Measurements from ENCODE around the gene ZMYND10.

ZMYND10 gene

GRCh38 chr3:50294089-50294488, 51.4 kb downstream of the ZMYND10 start:
- H3K9me3 ChIP-seq (ENCODE audit: control insufficient read depth, low read length), result no peaks in the 10 kb centered on the region
- no peaks in the 10 kb centered on the region for H3K27me3 ChIP-seq (ENCODE audit: control insufficient read depth, insufficient read depth, low read length)
- no peak overlapping the region for H3K4me2 ChIP-seq (ENCODE audit: low read length)
- H3K36me3 ChIP-seq (ENCODE audit: control insufficient read depth, insufficient read depth, low read length), result no peaks in the 10 kb centered on the region
- peaks cover 5% of the 10 kb centered on the region for H3K79me2 ChIP-seq
- H3K4me1 ChIP-seq, result peaks cover 17% of the 10 kb centered on the region
- H3K4me3 ChIP-seq (ENCODE audit: low read depth, low read length), result no peak overlapping the region
- TF ChIP-seq, protein P1, sequence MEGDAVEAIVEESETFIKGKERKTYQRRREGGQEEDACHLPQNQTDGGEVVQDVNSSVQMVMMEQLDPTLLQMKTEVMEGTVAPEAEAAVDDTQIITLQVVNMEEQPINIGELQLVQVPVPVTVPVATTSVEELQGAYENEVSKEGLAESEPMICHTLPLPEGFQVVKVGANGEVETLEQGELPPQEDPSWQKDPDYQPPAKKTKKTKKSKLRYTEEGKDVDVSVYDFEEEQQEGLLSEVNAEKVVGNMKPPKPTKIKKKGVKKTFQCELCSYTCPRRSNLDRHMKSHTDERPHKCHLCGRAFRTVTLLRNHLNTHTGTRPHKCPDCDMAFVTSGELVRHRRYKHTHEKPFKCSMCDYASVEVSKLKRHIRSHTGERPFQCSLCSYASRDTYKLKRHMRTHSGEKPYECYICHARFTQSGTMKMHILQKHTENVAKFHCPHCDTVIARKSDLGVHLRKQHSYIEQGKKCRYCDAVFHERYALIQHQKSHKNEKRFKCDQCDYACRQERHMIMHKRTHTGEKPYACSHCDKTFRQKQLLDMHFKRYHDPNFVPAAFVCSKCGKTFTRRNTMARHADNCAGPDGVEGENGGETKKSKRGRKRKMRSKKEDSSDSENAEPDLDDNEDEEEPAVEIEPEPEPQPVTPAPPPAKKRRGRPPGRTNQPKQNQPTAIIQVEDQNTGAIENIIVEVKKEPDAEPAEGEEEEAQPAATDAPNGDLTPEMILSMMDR (IDR thresholded peaks at IDR 0.05), result no peak
- no peak overlapping the region for H3K27ac ChIP-seq
- no peak overlapping the region for H2AFZ ChIP-seq
- H3K9ac ChIP-seq, result no peak overlapping the region

- Histone ChIP-seq H3K4me3 (ENCODE audit: low read depth, low read length) (no peak overlapping the region), H3K9ac (no peak overlapping the region)
- TF ChIP-seq, protein P1 (IDR thresholded peaks at IDR 0.05), result no peak
Observed at GRCh38 chr3:50293079-50293801, 52.3 kb downstream of the ZMYND10 start.

DNA sequence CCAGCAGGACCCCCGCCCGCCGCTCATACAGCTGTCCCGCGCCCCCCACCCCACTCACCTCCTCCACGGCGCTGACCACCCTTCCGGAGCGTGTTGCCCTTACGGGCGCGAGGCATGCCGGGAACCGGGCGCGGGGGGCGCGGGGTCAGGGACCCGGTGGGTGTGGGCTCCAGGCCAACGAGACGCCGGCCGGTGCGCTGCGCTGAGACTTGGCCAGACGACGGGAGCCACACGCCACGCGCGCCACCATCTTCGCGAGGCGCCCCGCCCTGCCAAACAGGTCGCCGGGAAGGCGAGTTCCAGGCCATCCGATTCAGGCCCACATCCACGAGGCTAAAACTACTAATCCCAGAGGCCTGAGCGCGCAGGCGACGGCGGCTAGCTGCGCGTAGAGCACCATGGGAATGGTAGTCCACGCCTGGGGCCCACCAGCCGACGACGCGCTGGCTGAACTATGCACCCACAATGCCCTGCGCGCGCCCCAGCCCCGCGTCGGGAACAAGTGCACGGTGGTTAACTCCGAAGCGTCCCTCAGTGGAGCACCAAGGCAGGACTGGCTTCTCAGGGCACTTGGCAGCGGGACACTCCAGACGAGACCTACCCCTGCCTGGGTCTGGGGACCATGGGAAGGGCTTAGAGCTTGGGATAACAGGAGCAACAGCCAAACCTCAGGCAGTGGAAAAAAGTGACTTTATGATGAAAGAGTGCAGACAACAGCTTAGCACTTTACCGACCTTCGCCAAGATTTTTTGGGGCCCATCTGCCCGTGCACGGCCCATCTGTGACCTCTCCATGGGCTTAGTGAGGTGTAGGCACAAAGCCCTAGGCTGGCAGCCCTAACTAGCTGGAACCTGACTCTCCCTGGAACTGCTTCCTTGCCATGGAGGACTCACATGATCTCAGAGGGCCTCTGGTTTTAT, 53.1 kb downstream of the ZMYND10 start, which contains the start of gene IFRD2:
Gene IFRD2 (minus strand): TSS at position 271 of the 920 bp plus-strand sequence. CDS start 155 bp downstream, at position 116.
- TF ChIP-seq, protein P1 (IDR thresholded peaks at IDR 0.05), result peak; percentile 5
- H2AFZ ChIP-seq, result peak within 1 kb of the TSS; percentile 86
- H3K4me1 ChIP-seq, result peaks cover 7% of the 10 kb centered on the region
- peak within 1 kb of the TSS; percentile 98 for H3K4me2 ChIP-seq (ENCODE audit: low read length)
- peak within 1 kb of the TSS; percentile 45 for H3K27ac ChIP-seq
- peak within 1 kb of the TSS; percentile 64 for H3K9ac ChIP-seq
- H3K79me2 ChIP-seq, result peaks cover 5% of the 10 kb centered on the region
- H3K27me3 ChIP-seq (ENCODE audit: control insufficient read depth, insufficient read depth, low read length), result no peaks in the 10 kb centered on the region
- peak within 1 kb of the TSS; percentile 91 for H3K4me3 ChIP-seq (ENCODE audit: low read depth, low read length)
- no peaks in the 10 kb centered on the region for H3K9me3 ChIP-seq (ENCODE audit: control insufficient read depth, low read length)
- H3K36me3 ChIP-seq (ENCODE audit: control insufficient read depth, insufficient read depth, low read length), result no peaks in the 10 kb centered on the region

More at GRCh38 chr3:50293079-50293801, 52.3 kb downstream of the ZMYND10 start:
- Histone ChIP-seq H3K79me2 (peaks cover 5% of the 10 kb centered on the region), H2AFZ (peak overlapping the region; percentile 86), H3K27me3 (ENCODE audit: control insufficient read depth, insufficient read depth, low read length) (no peaks in the 10 kb centered on the region), H3K4me1 (peaks cover 10% of the 10 kb centered on the region), H3K27ac (peak overlapping the region; percentile 45), H3K4me2 (ENCODE audit: low read length) (peak overlapping the region; percentile 98), H3K36me3 (ENCODE audit: control insufficient read depth, insufficient read depth, low read length) (no peaks in the 10 kb centered on the region), H3K9me3 (ENCODE audit: control insufficient read depth, low read length) (no peaks in the 10 kb centered on the region)
